ENCODE results near the gene FLT3LG. TPM values are rescaled to one million over a fixed set of nuclear protein-coding genes. Genes with fewer than 3 reads are reported as not detected.

Gene FLT3LG, protein sequence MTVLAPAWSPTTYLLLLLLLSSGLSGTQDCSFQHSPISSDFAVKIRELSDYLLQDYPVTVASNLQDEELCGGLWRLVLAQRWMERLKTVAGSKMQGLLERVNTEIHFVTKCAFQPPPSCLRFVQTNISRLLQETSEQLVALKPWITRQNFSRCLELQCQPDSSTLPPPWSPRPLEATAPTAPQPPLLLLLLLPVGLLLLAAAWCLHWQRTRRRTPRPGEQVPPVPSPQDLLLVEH
- total RNA-seq (2022; extraction: Qiagen RNA extraction), result 0.92 to 1.7 TPM (median 1.3 TPM) in 5 replicates

DNA sequence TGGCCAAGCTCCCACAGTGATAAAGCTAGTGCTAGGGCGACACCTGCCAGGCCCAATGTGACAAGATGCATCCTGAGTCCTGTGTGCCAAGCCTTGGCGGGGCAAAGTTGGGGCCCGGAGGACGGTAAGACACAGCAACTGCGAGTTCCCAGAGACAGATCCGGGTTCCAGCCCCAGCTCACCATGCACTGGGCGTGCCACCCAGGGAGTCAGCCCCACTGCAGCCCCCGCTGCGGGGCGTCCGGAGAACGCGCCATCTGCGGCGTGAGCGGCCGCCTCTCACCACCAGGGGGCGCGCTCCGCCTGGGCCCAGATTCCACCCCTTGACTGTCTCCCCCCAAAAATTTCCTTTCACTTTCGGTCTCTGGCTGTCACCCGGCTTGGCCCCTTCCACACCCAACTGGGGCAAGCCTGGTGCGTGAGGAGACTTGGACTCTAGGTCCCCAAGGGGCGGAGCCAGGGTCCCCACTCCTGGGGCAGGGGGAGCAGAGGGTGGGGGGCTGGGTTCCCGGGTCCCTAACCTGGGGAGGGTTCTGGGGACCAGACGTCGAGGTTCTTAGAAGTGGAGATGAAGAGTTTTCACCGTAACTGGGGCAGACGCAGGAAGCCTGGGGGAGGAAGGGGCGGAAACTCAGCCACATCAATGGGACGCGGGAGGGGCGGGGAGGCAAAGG lies at the start of gene FLT3LG:
TSS of gene FLT3LG (plus strand) at position 348 of the 674 bp plus-strand sequence. CDS start 425 bp downstream, outside the sequence.

DNA sequence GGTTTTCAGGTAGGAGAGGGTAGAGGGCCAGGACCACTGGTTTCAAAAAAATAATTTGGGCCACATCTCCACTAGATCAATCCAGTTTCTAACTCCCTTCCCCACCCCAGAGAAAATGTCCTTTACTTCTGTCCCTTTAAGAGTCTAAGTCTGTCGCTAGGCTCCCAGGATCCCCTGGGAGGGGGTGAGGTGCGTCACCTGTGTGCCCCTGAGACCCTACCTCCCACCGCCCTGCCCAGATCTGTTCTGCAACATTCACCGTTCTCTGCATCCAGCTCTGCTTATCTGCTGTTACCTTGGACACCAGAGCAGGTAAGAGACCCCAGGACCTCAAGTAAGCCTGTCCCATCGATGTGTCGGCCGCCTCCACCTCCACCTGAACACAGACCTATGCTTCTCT lies 48.8 kb upstream of the FLT3LG start, which contains the start of gene GFY:
TSS of gene GFY (plus strand) at position 211 of the 400 bp plus-strand sequence. CDS start 1,043 bp downstream, outside the sequence.

DNA sequence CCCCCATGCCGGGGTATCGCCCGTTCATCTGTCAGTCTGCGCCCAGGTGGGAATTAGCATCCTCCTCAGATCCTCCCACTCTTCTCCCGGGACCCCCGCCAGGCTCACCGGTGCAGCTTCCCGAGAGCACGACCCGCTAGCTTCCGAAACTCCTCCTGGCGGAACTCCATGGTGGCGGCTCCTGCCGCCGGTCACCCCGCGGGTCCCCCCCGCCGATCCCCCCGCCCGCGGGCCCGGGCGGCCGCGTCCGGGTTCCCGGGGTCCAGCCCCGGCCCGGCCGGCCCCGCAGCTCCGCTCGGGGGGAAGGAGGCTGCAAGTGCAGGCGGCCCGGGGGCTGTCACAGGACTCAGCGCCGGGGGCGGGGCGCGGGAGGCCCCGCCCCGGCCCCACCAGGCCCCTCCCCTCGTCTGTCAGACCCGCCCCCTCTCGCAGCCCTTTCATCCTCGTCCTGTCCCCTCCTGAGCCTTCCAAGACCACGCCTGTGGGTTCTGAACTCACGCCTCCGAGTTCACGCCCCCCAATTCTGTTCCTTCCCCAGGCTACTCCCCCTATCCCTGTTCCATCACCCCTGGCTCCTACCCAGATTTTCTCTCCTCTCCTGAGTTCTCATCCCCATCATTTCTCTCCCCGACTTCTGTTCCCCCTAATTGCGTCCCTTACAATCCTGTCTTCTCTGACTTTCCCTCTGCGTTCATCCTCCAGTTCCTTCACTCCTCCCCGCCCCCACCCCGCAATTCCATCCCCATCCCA lies 32.6 kb upstream of the FLT3LG start, which contains the start of gene SLC17A7:
TSS of gene SLC17A7 (minus strand) at position 318 of the 750 bp plus-strand sequence. CDS start at position 170, 148 bp downstream.

DNA sequence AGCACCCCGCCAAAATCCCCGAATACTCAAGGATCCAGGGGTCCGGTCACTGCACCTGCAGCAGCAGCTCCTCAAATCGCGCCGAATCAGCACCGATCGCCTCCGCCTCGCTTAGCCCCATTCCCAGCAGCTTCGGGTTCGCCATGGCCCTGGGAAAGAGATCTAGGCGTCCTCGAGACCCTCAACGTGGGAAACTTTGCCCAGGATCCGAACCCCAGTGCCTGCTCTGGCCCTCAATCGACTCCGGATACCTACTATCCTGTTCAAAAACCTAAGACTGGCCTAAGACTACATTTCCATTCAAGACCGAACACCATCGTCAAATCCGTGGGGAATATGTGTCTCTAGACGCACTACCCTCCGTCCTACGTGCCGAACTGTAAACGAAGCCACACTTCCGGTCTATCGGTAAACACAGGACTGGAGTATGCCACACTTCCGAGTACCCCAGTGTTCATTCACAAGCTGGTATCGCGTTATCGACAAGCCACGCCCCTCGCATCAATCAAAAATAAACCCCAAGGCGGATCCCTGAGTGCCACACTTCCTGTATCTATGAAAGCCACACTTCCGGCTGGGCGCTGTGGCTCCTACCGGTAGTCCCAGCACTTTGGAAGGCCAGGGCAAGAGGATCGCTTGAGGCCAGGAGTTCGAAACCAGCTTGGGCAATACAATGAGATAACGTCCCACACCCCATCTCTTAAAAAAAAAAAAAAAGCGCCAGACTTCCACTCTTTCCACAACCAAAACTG lies 22.4 kb upstream of the FLT3LG start, which contains the start of gene PIH1D1:
TSS of gene PIH1D1 (minus strand) at position 385 of the 752 bp plus-strand sequence. CDS start at position 145, 240 bp downstream.

DNA sequence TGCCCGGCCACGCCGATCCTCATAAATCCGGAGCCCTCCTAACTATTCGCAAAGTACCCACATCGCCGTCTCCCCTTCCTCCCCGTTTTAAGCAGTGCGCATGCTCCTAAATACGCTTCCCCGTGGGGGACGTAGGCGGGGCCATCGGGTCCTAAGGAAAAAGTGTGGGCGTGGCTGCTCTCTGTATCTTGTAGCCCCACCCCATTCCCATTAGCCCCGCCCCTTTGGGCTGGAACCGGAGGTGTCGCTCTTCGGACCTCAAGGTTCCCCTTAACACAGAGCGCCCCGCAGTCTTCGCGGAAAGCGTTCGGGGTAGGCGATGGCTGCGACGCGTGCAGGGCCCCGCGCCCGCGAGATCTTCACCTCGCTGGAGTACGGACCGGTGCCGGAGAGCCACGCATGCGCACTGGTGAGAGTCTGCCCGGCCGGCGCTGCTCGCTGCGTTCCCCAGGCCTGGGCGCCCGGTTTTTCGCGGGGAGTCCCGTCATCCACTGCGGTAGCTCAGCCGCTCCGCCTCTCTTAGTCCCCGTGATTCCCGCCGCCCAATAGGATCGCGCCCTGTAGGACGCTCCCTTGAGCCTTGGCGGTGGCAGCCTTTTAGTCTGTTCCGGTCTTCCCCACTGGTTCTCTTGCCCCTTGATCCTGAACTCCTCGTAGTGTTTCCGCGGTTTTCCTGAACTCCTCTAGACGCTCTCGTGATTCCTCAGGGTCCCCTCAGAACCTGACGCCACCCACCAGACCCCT lies 20.8 kb upstream of the FLT3LG start, which contains the start of gene ALDH16A1:
TSS of gene ALDH16A1 (plus strand) at position 213 of the 744 bp plus-strand sequence. CDS start at position 320, 107 bp downstream.

DNA sequence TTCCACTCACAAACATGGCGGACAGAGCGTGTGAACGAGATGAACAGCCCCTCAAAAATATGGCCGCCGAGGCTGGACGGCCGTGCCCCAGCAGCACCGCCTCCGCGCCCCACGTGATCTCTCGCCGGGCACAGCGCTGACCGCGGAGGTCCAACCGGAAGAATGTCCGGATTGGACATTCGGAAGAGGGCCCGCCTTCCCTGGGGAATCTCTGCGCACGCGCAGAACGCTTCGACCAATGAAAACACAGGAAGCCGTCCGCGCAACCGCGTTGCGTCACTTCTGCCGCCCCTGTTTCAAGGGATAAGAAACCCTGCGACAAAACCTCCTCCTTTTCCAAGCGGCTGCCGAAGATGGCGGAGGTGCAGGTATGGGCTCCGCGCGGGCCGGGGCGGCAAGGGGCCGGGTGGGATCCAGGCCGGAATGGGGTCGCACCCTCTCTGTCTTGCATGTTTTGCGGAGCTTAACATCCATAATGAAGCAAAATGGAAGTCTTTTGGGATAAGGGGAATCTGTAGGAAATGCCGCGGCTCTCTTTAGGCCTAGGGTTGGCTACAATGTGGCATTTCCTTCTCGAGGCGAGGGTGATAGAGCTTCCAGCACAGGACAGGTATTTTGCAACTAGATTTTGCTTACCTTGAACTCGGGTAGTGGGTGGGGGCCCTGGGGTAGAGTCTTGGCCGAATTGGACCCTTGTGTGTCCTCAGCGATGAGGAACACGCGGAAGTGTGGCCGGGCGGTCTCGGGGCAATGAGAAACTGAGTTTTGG lies 13.4 kb downstream of the FLT3LG start, which contains the start of gene RPL13A:
TSS of gene RPL13A (plus strand) at position 332 of the 769 bp plus-strand sequence. CDS start at position 354, 22 bp downstream.

Other genes starting within 250 kb of the FLT3LG start
- 0.55 to 1.2 TPM (median 1.1 TPM) in 5 replicates for gene SLC6A16, start 149.0 kb upstream of the FLT3LG start, total RNA-seq (2022; extraction: Qiagen RNA extraction)
- not detected in 5 replicates for gene CD37, start 138.8 kb upstream of the FLT3LG start, total RNA-seq (2022; extraction: Qiagen RNA extraction)
- 14.2 to 21.0 TPM (median 17.9 TPM) in 5 replicates for gene TEAD2, start 111.8 kb upstream of the FLT3LG start, total RNA-seq (2022; extraction: Qiagen RNA extraction)
- gene DKKL1, start 110.3 kb upstream of the FLT3LG start, total RNA-seq (2022; extraction: Qiagen RNA extraction), result 0.39 to 0.74 TPM (median 0.47 TPM) in 5 replicates
- gene KASH5, start 86.0 kb upstream of the FLT3LG start, total RNA-seq (2022; extraction: Qiagen RNA extraction), result 0.05 to 0.12 TPM (median 0.07 TPM) in 4 of 5 replicates, not detected in the other
- not detected in 5 replicates for gene PTH2, start 50.8 kb upstream of the FLT3LG start, total RNA-seq (2022; extraction: Qiagen RNA extraction)
- gene GFY, start 48.8 kb upstream of the FLT3LG start, total RNA-seq (2022; extraction: Qiagen RNA extraction), result 0.14 to 0.27 TPM (median 0.18 TPM) in 5 replicates
- 0.53 to 0.74 TPM (median 0.65 TPM) in 5 replicates for gene SLC17A7, start 32.7 kb upstream of the FLT3LG start, total RNA-seq (2022; extraction: Qiagen RNA extraction)
- gene PIH1D1, start 22.4 kb upstream of the FLT3LG start, total RNA-seq (2022; extraction: Qiagen RNA extraction), result 90.8 to 101 TPM (median 98.8 TPM) in 5 replicates
- 16.2 to 27.2 TPM (median 24.9 TPM) in 5 replicates for gene ALDH16A1, start 21.0 kb upstream of the FLT3LG start, total RNA-seq (2022; extraction: Qiagen RNA extraction)
- 4,068 to 4,436 TPM (median 4,207 TPM) in 5 replicates for gene RPL13A, start 13.4 kb downstream of the FLT3LG start, total RNA-seq (2022; extraction: Qiagen RNA extraction)
- gene RPS11, start 22.2 kb downstream of the FLT3LG start, total RNA-seq (2022; extraction: Qiagen RNA extraction), result 3,819 to 4,411 TPM (median 4,040 TPM) in 5 replicates
- 21.8 to 35.0 TPM (median 29.8 TPM) in 5 replicates for gene FCGRT, start 38.4 kb downstream of the FLT3LG start, total RNA-seq (2022; extraction: Qiagen RNA extraction)
- 1.6 to 2.7 TPM (median 1.8 TPM) in 5 replicates for gene RCN3, start 53.8 kb downstream of the FLT3LG start, total RNA-seq (2022; extraction: Qiagen RNA extraction)
- 85.6 to 111 TPM (median 104 TPM) in 5 replicates for gene NOSIP, start 106.3 kb downstream of the FLT3LG start, total RNA-seq (2022; extraction: Qiagen RNA extraction)
- 0.45 to 1.1 TPM (median 0.81 TPM) in 5 replicates for gene PRRG2, start 107.1 kb downstream of the FLT3LG start, total RNA-seq (2022; extraction: Qiagen RNA extraction)
- 23.7 to 33.6 TPM (median 31.9 TPM) in 5 replicates for gene PRR12, start 117.0 kb downstream of the FLT3LG start, total RNA-seq (2022; extraction: Qiagen RNA extraction)
- 89.9 to 139 TPM (median 135 TPM) in 5 replicates for gene RRAS, start 165.9 kb downstream of the FLT3LG start, total RNA-seq (2022; extraction: Qiagen RNA extraction)
- gene SCAF1, start 168.0 kb downstream of the FLT3LG start, total RNA-seq (2022; extraction: Qiagen RNA extraction), result 45.2 to 75.9 TPM (median 67.4 TPM) in 5 replicates
- 102 to 117 TPM (median 111 TPM) in 5 replicates for gene IRF3, start 191.6 kb downstream of the FLT3LG start, total RNA-seq (2022; extraction: Qiagen RNA extraction)
- 56.3 to 78.7 TPM (median 72.9 TPM) in 5 replicates for gene BCL2L12, start 191.7 kb downstream of the FLT3LG start, total RNA-seq (2022; extraction: Qiagen RNA extraction)
- 387 to 457 TPM (median 414 TPM) in 5 replicates for gene PRMT1, start 203.1 kb downstream of the FLT3LG start, total RNA-seq (2022; extraction: Qiagen RNA extraction)
- 3.4 to 6.5 TPM (median 6.0 TPM) in 5 replicates for gene ADM5, start 215.4 kb downstream of the FLT3LG start, total RNA-seq (2022; extraction: Qiagen RNA extraction)
- gene CPT1C, start 216.9 kb downstream of the FLT3LG start, total RNA-seq (2022; extraction: Qiagen RNA extraction), result 12.0 to 15.0 TPM (median 12.8 TPM) in 5 replicates